ENCODE data around the gene ATF6.

- TF ChIP-seq, protein P1, sequence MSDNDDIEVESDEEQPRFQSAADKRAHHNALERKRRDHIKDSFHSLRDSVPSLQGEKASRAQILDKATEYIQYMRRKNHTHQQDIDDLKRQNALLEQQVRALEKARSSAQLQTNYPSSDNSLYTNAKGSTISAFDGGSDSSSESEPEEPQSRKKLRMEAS (IDR thresholded peaks at IDR 0.05), result no peak
- TF ChIP-seq, protein P2, sequence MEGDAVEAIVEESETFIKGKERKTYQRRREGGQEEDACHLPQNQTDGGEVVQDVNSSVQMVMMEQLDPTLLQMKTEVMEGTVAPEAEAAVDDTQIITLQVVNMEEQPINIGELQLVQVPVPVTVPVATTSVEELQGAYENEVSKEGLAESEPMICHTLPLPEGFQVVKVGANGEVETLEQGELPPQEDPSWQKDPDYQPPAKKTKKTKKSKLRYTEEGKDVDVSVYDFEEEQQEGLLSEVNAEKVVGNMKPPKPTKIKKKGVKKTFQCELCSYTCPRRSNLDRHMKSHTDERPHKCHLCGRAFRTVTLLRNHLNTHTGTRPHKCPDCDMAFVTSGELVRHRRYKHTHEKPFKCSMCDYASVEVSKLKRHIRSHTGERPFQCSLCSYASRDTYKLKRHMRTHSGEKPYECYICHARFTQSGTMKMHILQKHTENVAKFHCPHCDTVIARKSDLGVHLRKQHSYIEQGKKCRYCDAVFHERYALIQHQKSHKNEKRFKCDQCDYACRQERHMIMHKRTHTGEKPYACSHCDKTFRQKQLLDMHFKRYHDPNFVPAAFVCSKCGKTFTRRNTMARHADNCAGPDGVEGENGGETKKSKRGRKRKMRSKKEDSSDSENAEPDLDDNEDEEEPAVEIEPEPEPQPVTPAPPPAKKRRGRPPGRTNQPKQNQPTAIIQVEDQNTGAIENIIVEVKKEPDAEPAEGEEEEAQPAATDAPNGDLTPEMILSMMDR (IDR thresholded peaks at IDR 0.05), result no peak
- no peak for TF ChIP-seq RFX5 (IDR thresholded peaks at IDR 0.05)
- TF ChIP-seq HDAC2 (IDR thresholded peaks at IDR 0.05), result no peak
- TF ChIP-seq CEBPB (IDR thresholded peaks at IDR 0.05), result 0 out of 4 replicates have a peak, but pooled peaks of 1 of the 2 experiments have one; percentile 10
- no peak for TF ChIP-seq HOXB5 (CRISPR knock-in tag; IDR thresholded peaks at IDR 0.05)
- TF ChIP-seq RAD21 (conservative IDR thresholded peaks at IDR 0.05 in 1 of 2, IDR thresholded peaks at IDR 0.05 in 1 of 2), result no peak
- TF ChIP-seq POLR2A (IDR thresholded peaks at IDR 0.05; ENCODE audit: low read length), result no peak
- no peak for TF ChIP-seq NPAS2 (CRISPR knock-in tag; IDR thresholded peaks at IDR 0.05; ENCODE audit: borderline replicate concordance)
- TF ChIP-seq REST (IDR thresholded peaks at IDR 0.05), result no peak
- no peak for TF ChIP-seq EP300 (IDR thresholded peaks at IDR 0.05)
- no peak for TF ChIP-seq ZC3H11A (IDR thresholded peaks at IDR 0.05)
- TF ChIP-seq NR3C1 (IDR thresholded peaks at IDR 0.05), result no peak
Measured at GRCh38 chr1:161885003-161885402, 118.9 kb downstream of the ATF6 start.
